K562 (cell line): ENCODE measurements around the gene KISS1R. TPM values are rescaled to one million over a fixed set of nuclear protein-coding genes. Genes with fewer than 3 reads are reported as not detected.

ENCODE experiments used
- ATF7 ChIP-seq: fragments of 450-650 bp; IDR thresholded peaks from 2 replicates; pipeline ENCODE4 v1.7.1; 2014; ENCODE audit warnings: mild to moderate bottlenecking, moderate library complexity
- CBFA2T3 ChIP-seq: fragments of 450-650 bp; IDR thresholded peaks from 2 replicates; pipeline ENCODE4 v1.6.1; 2017
- CEBPG ChIP-seq, 3 experiments: fragments of 200-800 bp in 1 of 3; sonication (Bioruptor generic) in 1 of 3; sonication (generic) in 1 of 3; formaldehyde crosslinking in 1 of 3; IDR thresholded peaks in 2 of 3; conservative IDR thresholded peaks in 1 of 3; 2 replicates each; pipeline versions ENCODE4 v1.6.1 to v1.8.0; 2016 to 2022; ENCODE audit warnings: missing compliant biosample characterization in 2 of 3, missing genetic modification characterization in 2 of 3, mild to moderate bottlenecking in 1 of 3, missing genetic modification reagents in 1 of 3
- HDAC1 ChIP-seq, 2 experiments: fragments of 450-650 bp; IDR thresholded peaks; 2 replicates each; pipeline ENCODE4 v1.6.1; 2016 to 2017; ENCODE audit warnings: inconsistent platforms in 1 of 2, mild to moderate bottlenecking in 1 of 2, moderate library complexity in 1 of 2
- NFYB ChIP-seq: IDR thresholded peaks from 2 replicates; pipeline ENCODE4 v1.6.1; 2011; ENCODE audit warnings: mild to moderate bottlenecking, moderate library complexity; ENCODE audit not compliant: insufficient read length; ENCODE audit errors: extremely low read depth
- PURB ChIP-seq: sonication (generic); formaldehyde crosslinking; IDR thresholded peaks from 2 replicates; pipeline ENCODE4 v1.9.0; 2021; ENCODE audit warnings: low read depth, mild to moderate bottlenecking, missing genetic modification reagents
- SMARCA4 ChIP-seq: fragments of 450-650 bp; IDR thresholded peaks from 2 replicates; pipeline ENCODE4 v1.6.1; 2016
- TCF7 ChIP-seq: sonication (generic); IDR thresholded peaks from 2 replicates; pipeline ENCODE4 v1.6.1; 2016; ENCODE audit warnings: antibody characterized with exemption, borderline replicate concordance
- TEAD1 ChIP-seq, 2 experiments: fragments of 450-650 bp in 1 of 2; sonication (generic) in 1 of 2; formaldehyde crosslinking; IDR thresholded peaks; 2 replicates each; pipeline versions ENCODE4 v1.4.0 to v1.8.0; 2020 to 2022; ENCODE audit warnings: mild to moderate bottlenecking in 2 of 2, missing genetic modification reagents in 1 of 2
- ZFP1 ChIP-seq: fragments of 450-650 bp; formaldehyde crosslinking; IDR thresholded peaks from 2 replicates; pipeline ENCODE4 v1.4.0; 2020; ENCODE audit warnings: mild to moderate bottlenecking, mixed read lengths
- ZNF197 ChIP-seq: fragments of 200-800 bp; sonication (Bioruptor generic); IDR thresholded peaks from 2 replicates; pipeline ENCODE4 v1.6.1; 2016; ENCODE audit warnings: low read depth, missing genetic modification characterization, missing compliant biosample characterization
- ZNF445 ChIP-seq: fragments of 250-450 bp; sonication (Bioruptor Pico); IDR thresholded peaks from 2 replicates; pipeline ENCODE4 v1.4.0; 2020; ENCODE audit warnings: low read depth, mild to moderate bottlenecking, moderate library complexity
- polyA plus RNA-seq, 8 experiments: library from polyadenylated mRNA; depleted of rRNA in 4 of 8; stranded (reverse) in 5 of 8; unstranded in 3 of 8; fragments of >200 nt; fragmentation: Nextera tagmentation in 2 of 8; fragmentation: Illumina TruSeq in 1 of 8; extraction: Ambion mirVana in 2 of 8; extraction: Trizol in 1 of 8; gene quantifications; 2 replicates each; pipeline versions ENCODE4 v1.2.1 to v1.2.3, GENCODE V29; 2011 to 2014; ENCODE audit warnings: inconsistent platforms in 1 of 8, missing spikeins in 1 of 8
- total RNA-seq, 7 experiments: library from RNA; depleted of rRNA in 6 of 7; stranded (reverse); fragments of >200 nt in 6 of 7; fragmentation: Illumina TruSeq in 2 of 7; extraction: Trizol in 2 of 7; gene quantifications; 2 replicates each; pipeline versions ENCODE4 v1.2.1 to v1.2.3, GENCODE V29; 2011 to 2021; ENCODE audit warnings: low replicate concordance in 1 of 7
- TF ChIP-seq, protein P1 (sequence below), 2 experiments: fragments of 450-650 bp in 1 of 2; sonication (generic) in 1 of 2; formaldehyde crosslinking in 1 of 2; IDR thresholded peaks; 2 replicates each; pipeline versions ENCODE4 v1.7.1 to v1.9.0; 2016 to 2022; ENCODE audit warnings: inconsistent platforms in 1 of 2, mild to moderate bottlenecking in 1 of 2, missing genetic modification reagents in 1 of 2
- TF ChIP-seq, protein P2 (sequence below): sonication (generic); formaldehyde crosslinking; IDR thresholded peaks from 2 replicates; pipeline ENCODE4 v1.5.0; 2020; ENCODE audit warnings: missing genetic modification reagents
- TF ChIP-seq, protein P3 (sequence below), 3 experiments: fragments of 200-800 bp in 1 of 3; sonication (Bioruptor generic) in 1 of 3; sonication (generic) in 1 of 3; formaldehyde crosslinking in 1 of 3; IDR thresholded peaks; 2 replicates each; pipeline versions ENCODE4 v1.6.1 to v1.8.0; 2016 to 2022; ENCODE audit warnings: mild to moderate bottlenecking in 2 of 3, missing compliant biosample characterization in 2 of 3, missing genetic modification characterization in 2 of 3, missing genetic modification reagents in 1 of 3

Gene KISS1R
- total and polyA plus RNA-seq, 9 of the 15 experiments (the other 6 are each of a cell fraction or from before 2014, with no cell fraction given): 0.37 to 39.4 (median 2.0) TPM

DNA sequence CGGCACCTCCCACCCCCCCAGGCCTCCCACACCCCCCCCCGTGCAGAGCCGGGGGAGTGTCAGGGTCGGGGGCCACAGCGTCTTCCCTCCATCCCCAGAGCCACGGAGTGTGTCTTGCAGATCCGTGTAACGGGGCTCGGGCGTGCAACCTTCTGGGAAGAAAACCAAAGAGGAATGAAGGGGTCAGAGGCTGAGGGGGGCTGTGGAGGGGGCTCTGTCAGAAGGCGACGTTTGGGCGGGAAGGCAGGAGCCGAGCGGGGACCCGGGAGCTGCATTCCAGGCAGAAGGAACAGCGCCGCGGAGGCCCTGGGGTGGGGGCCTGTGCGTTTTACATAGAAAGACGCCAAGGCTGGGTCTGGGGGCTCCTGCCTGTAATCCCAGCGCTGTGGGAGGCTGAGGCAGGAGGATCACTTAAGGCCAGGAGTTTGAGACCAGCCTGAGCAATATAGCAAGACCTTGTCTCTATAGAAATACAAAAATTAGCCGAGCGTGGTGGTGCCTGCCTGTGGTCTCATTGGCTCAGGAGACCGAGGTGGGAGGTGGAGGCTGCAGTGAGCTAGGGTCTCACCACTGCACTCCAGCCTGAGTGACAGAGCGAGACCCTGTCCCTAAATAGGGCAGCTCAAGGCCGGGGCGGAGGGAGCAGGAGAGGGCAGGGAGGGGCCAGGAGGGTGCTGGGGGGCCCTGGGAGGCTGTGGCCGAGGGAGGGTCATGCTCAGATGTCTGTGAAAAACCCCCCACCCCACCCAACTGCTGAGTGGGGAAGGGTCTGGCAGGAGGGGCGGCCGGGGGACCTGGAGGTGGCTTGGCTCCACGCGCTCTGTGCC is 36.5 kb downstream of the KISS1R start (continued):
- TF ChIP-seq, protein P1, sequence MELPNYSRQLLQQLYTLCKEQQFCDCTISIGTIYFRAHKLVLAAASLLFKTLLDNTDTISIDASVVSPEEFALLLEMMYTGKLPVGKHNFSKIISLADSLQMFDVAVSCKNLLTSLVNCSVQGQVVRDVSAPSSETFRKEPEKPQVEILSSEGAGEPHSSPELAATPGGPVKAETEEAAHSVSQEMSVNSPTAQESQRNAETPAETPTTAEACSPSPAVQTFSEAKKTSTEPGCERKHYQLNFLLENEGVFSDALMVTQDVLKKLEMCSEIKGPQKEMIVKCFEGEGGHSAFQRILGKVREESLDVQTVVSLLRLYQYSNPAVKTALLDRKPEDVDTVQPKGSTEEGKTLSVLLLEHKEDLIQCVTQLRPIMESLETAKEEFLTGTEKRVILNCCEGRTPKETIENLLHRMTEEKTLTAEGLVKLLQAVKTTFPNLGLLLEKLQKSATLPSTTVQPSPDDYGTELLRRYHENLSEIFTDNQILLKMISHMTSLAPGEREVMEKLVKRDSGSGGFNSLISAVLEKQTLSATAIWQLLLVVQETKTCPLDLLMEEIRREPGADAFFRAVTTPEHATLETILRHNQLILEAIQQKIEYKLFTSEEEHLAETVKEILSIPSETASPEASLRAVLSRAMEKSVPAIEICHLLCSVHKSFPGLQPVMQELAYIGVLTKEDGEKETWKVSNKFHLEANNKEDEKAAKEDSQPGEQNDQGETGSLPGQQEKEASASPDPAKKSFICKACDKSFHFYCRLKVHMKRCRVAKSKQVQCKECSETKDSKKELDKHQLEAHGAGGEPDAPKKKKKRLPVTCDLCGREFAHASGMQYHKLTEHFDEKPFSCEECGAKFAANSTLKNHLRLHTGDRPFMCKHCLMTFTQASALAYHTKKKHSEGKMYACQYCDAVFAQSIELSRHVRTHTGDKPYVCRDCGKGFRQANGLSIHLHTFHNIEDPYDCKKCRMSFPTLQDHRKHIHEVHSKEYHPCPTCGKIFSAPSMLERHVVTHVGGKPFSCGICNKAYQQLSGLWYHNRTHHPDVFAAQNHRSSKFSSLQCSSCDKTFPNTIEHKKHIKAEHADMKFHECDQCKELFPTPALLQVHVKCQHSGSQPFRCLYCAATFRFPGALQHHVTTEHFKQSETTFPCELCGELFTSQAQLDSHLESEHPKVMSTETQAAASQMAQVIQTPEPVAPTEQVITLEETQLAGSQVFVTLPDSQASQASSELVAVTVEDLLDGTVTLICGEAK (IDR thresholded peaks at IDR 0.05): no peak
- TF ChIP-seq, protein P1 (CRISPR knock-in tag; IDR thresholded peaks at IDR 0.05): no peak
- TF ChIP-seq ATF7 (no peak), NFYB (no peak), ZNF197 (CRISPR knock-in tag) (no peak), ZFP1 (CRISPR knock-in tag) (no peak), CBFA2T3 (0 out of 2 replicates have a peak, but pooled peaks have one; percentile 1), CEBPG (CRISPR knock-in tag; IDR thresholded peaks at IDR 0.05) (no peak), CEBPG (tag; conservative IDR thresholded peaks at IDR 0.05 in 1 of 2, IDR thresholded peaks at IDR 0.05 in 1 of 2) (no peak), PURB (CRISPR knock-in tag) (no peak), ZNF445 (CRISPR knock-in tag) (no peak), TEAD1 (CRISPR knock-in tag; IDR thresholded peaks at IDR 0.05) (0 out of 4 replicates have a peak, but pooled peaks of 1 of the 2 experiments have one; percentile 40), SMARCA4 (0 out of 2 replicates have a peak, but pooled peaks have one; percentile 8), HDAC1 (IDR thresholded peaks at IDR 0.05) (no peak), TCF7 (no peak)
- TF ChIP-seq, protein P2, sequence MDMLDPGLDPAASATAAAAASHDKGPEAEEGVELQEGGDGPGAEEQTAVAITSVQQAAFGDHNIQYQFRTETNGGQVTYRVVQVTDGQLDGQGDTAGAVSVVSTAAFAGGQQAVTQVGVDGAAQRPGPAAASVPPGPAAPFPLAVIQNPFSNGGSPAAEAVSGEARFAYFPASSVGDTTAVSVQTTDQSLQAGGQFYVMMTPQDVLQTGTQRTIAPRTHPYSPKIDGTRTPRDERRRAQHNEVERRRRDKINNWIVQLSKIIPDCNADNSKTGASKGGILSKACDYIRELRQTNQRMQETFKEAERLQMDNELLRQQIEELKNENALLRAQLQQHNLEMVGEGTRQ (CRISPR knock-in tag): no peak
- TF ChIP-seq, protein P3, sequence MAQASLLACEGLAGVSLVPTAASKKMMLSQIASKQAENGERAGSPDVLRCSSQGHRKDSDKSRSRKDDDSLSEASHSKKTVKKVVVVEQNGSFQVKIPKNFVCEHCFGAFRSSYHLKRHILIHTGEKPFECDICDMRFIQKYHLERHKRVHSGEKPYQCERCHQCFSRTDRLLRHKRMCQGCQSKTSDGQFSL (CRISPR knock-in tag; IDR thresholded peaks at IDR 0.05): no peak
- TF ChIP-seq, protein P3 (tag; IDR thresholded peaks at IDR 0.05): no peak
